ENCODE results near the gene RNLS. TPM values are rescaled to one million over a fixed set of nuclear protein-coding genes. Genes with fewer than 3 reads are reported as not detected.

Gene RNLS
- total and polyA plus RNA-seq, 7 donors: 3.9 to 19.2 (median 8.8) TPM

DNA sequence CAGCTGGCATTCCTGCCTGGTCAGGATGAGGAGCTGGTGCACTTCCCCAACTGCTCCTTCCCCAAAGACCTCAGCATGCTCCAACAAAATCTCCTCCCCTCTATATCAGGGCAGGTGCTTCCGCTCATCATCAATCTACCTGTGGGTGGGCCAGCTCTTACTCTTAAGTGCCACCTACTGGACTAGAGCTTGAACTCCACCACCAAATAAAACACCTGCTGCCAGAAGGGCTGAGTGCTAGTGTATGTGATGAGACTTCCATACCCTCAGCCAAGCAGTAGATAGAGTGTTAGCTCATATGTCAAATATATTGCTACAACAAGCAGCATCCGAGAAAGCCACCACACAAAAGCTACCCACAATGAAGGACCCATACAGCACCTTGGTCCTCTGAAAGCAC, 264.3 kb downstream of the RNLS start:
- Histone ChIP-seq H3K27ac (no peak overlapping the region), H3K4me3 (no peak overlapping the region), H3K36me3 (no peaks in the 10 kb centered on the region), H3K9me3 (peaks cover 0 to 13% (median 8%) of the 10 kb centered on the region in 4 donors), H3K4me1 (peaks cover 0 to 15% (median 10%) of the 10 kb centered on the region in 4 donors), H3K27me3 (no peaks in the 10 kb centered on the region)
- intact Hi-C loops (cut with DNase I): no loop called here
- TF ChIP-seq EP300 (IDR thresholded peaks at IDR 0.05) (no peak), POLR2AphosphoS5 (IDR thresholded peaks at IDR 0.05) (no peak), POLR2A (IDR thresholded peaks at IDR 0.05) (no peak)
- TF ChIP-seq, protein P1, sequence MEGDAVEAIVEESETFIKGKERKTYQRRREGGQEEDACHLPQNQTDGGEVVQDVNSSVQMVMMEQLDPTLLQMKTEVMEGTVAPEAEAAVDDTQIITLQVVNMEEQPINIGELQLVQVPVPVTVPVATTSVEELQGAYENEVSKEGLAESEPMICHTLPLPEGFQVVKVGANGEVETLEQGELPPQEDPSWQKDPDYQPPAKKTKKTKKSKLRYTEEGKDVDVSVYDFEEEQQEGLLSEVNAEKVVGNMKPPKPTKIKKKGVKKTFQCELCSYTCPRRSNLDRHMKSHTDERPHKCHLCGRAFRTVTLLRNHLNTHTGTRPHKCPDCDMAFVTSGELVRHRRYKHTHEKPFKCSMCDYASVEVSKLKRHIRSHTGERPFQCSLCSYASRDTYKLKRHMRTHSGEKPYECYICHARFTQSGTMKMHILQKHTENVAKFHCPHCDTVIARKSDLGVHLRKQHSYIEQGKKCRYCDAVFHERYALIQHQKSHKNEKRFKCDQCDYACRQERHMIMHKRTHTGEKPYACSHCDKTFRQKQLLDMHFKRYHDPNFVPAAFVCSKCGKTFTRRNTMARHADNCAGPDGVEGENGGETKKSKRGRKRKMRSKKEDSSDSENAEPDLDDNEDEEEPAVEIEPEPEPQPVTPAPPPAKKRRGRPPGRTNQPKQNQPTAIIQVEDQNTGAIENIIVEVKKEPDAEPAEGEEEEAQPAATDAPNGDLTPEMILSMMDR (IDR thresholded peaks at IDR 0.05): no peak
- WGBS, 2 donors: 96 to 97% methylated on average over 2 of the region's 2 CpGs
- no peak for DNase-seq

DNA sequence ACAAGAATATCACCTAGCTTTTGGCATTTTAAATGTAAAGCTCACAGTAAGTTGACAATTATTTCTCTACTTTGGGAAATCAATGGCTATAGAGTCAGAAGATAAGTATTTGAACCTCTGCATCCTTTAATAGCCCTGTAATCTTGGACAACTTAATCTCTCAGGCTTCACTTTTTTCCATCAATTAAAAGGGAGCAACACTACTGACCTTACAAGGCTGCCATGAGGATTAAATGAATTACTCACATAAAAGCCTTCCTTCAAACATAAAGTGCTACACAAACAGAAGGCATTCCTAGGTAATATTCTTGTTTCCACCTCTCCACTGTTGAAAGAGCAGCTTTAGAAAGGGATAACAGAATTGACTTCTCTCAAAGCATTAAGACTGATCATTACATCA, 266.0 kb downstream of the RNLS start:
- no peaks in the 10 kb centered on the region for H3K36me3 ChIP-seq
- TF ChIP-seq, protein P1 (IDR thresholded peaks at IDR 0.05): no peak
- no peak for TF ChIP-seq POLR2A (IDR thresholded peaks at IDR 0.05)
- no peak for TF ChIP-seq POLR2AphosphoS5 (IDR thresholded peaks at IDR 0.05)
- no peak for DNase-seq
- H3K4me1 ChIP-seq: peaks cover 0 to 15% (median 10%) of the 10 kb centered on the region in 4 donors
- H3K27ac ChIP-seq: no peak overlapping the region
- H3K9me3 ChIP-seq: peaks cover 0 to 12% (median 7%) of the 10 kb centered on the region in 4 donors
- intact Hi-C loops (cut with DNase I): no loop called here
- H3K27me3 ChIP-seq: no peaks in the 10 kb centered on the region
- no peak overlapping the region for H3K4me3 ChIP-seq

DNA sequence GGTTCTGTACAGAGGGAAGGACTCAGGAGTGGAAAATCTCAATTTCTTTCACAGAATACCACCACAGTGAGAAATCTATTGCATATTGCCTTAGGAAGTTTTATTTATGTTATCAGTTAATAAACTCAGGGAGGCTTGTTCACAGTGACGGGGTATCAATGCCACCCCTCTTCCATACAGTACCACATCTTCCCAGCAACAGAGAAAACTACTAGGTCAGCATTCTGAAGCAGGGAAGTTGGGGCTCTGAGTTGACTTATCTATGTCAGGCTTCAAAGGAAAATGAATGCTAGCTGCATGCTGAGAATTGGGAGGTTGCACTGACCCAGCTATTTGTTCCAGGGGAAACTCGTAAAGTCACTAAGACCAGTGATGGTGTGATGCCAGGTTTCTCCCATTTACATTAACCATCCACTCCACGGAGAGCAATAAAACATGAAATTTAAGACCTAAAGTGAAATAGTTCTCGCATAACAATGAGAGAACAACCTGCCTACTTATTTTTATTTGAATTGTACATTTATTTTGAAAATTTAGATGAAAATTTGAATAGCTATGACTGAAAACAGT, 266.7 kb downstream of the RNLS start:
- peaks cover 0 to 12% (median 7%) of the 10 kb centered on the region in 4 donors for H3K9me3 ChIP-seq
- intact Hi-C loops (cut with DNase I): no loop called here
- no peaks in the 10 kb centered on the region for H3K27me3 ChIP-seq
- H3K27ac ChIP-seq: no peak overlapping the region
- peaks cover 0 to 15% (median 10%) of the 10 kb centered on the region in 4 donors for H3K4me1 ChIP-seq
- H3K4me3 ChIP-seq: no peak overlapping the region
- 77 to 81% methylated on average over 4 of the region's 4 CpGs for WGBS, 2 donors
- no peaks in the 10 kb centered on the region for H3K36me3 ChIP-seq
- TF ChIP-seq, protein P1 (IDR thresholded peaks at IDR 0.05): no peak
- TF ChIP-seq POLR2AphosphoS5 (IDR thresholded peaks at IDR 0.05) (no peak), POLR2A (IDR thresholded peaks at IDR 0.05) (no peak), EP300 (IDR thresholded peaks at IDR 0.05) (no peak)
- no peak for DNase-seq

DNA sequence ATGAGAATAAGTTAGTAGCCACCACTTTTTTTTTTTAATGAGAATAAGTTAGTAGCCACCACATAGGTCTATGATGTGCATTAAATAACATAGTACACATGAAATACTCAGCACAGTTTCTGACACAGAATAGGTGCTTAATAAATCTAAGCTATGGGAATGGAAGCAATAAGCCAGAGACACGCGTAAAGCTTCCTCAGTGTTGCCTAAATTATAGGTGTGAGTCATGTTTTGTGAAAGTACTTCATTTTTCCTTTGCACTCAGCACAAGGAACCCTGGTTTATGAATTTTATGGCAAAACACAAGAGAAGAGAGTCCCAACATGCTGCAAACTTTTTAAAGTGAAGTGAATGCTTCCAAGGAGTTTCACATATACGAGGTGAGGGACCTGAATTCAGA, 267.4 kb downstream of the RNLS start:
- no peak overlapping the region for H3K27ac ChIP-seq
- H3K4me3 ChIP-seq: no peak overlapping the region
- no peaks in the 10 kb centered on the region for H3K36me3 ChIP-seq
- 70 to 77% methylated on average over 3 of the region's 3 CpGs for WGBS, 2 donors
- no peak for DNase-seq
- TF ChIP-seq POLR2AphosphoS5 (IDR thresholded peaks at IDR 0.05): no peak
- TF ChIP-seq POLR2A (IDR thresholded peaks at IDR 0.05): no peak
- TF ChIP-seq, protein P1 (IDR thresholded peaks at IDR 0.05): no peak
- TF ChIP-seq EP300 (IDR thresholded peaks at IDR 0.05): no peak
- intact Hi-C loops (cut with DNase I): no loop called here
- peaks cover 0 to 12% (median 7%) of the 10 kb centered on the region in 4 donors for H3K9me3 ChIP-seq
- H3K4me1 ChIP-seq: peaks cover 0 to 15% (median 10%) of the 10 kb centered on the region in 4 donors
- H3K27me3 ChIP-seq: no peaks in the 10 kb centered on the region

DNA sequence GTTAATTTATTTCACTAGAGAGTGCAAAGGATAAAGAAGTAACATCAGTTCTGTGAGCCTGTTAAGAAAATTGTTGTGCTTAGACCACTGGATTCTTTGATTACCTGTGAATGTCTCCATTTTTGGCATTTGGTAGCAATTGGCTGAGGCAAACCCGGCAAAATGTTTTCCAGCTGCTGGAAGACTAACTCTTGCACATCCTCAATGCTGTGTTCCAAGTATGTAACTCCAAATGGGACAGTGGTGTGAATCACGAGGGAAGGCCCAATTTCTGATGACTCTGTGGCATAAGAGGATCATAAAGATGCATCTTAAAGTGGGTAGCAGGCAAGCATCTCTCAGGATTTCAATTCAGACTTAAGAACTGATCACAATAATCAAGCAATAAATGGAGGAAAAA, 268.8 kb downstream of the RNLS start:
- intact Hi-C loops (cut with DNase I): no loop called here
- Histone ChIP-seq H3K4me1 (peaks cover 0 to 15% (median 10%) of the 10 kb centered on the region in 4 donors), H3K9me3 (peaks cover 0 to 5% (median 0%) of the 10 kb centered on the region in 4 donors), H3K27ac (no peak overlapping the region), H3K27me3 (no peaks in the 10 kb centered on the region), H3K4me3 (no peak overlapping the region), H3K36me3 (no peaks in the 10 kb centered on the region)
- peak; percentile 68 for DNase-seq
- TF ChIP-seq EP300 (IDR thresholded peaks at IDR 0.05): no peak
- TF ChIP-seq POLR2AphosphoS5 (IDR thresholded peaks at IDR 0.05): peak in 1 of 4 donors; percentile 31
- TF ChIP-seq, protein P1 (IDR thresholded peaks at IDR 0.05): no peak
- WGBS, 2 donors: 81 to 84% methylated on average over 2 of the region's 2 CpGs

Measured in sigmoid colon (tissue), 7 donors.